Measurements from ENCODE around the gene CHSY3.

GRCh38 chr5:129858131-129858675 is 46.1 kb upstream of the CHSY3 start:
- TF ChIP-seq CTCF (tag by site-specific recombination; IDR thresholded peaks at IDR 0.05), result no peak
- no peak for TF ChIP-seq ZIC2 (tag by site-specific recombination; IDR thresholded peaks at IDR 0.05)
- no peak for TF ChIP-seq BCL11B (tag by site-specific recombination; IDR thresholded peaks at IDR 0.05; ENCODE audit: low read depth)
- TF ChIP-seq ZBTB20 (tag by site-specific recombination; IDR thresholded peaks at IDR 0.05), result no peak
- no peak for TF ChIP-seq REST (tag by site-specific recombination; IDR thresholded peaks at IDR 0.05)
- TF ChIP-seq YY1 (tag by site-specific recombination; IDR thresholded peaks at IDR 0.05), result no peak

Data from HEK293 (cell line).